Fibroblast of the aortic adventitia (primary cell): ENCODE data around the gene KIF5C. TPM values are rescaled to one million over a fixed set of nuclear protein-coding genes. Genes with fewer than 3 reads are reported as not detected.
A peak's percentile ranks its signal among the peaks of the same experiment; 100 is the strongest.

Experiments
- DNase-seq: peaks from one replicate; pipeline ENCODE4 v3.0.0-alpha.2; 2010; ENCODE audit warnings: low read depth
- H3K4me3 ChIP-seq: 2 replicates; pipeline ENCODE4 v1.5.1; 2011; ENCODE audit warnings: low read depth, mild to moderate bottlenecking, control low read depth, low read length, moderate library complexity
- total RNA-seq: library from RNA; depleted of rRNA; stranded (reverse); fragments of >200 nt; gene quantifications from 2 replicates; pipeline ENCODE4 v1.2.3, GENCODE V29; 2012; ENCODE audit warnings: low replicate concordance
- TF ChIP-seq, protein P1 (sequence below): IDR thresholded peaks from 2 replicates; pipeline ENCODE4 v1.5.1; 2011; ENCODE audit warnings: mild to moderate bottlenecking, low read length, control low read depth, inconsistent platforms; ENCODE audit not compliant: insufficient read depth

The KIF5C gene
- total RNA-seq, 1 donor = 0.09 TPM

GRCh38 chr2:148920559-148920958 is 45.5 kb downstream of the KIF5C start:
- no peak overlapping the region for H3K4me3 ChIP-seq
- TF ChIP-seq, protein P1, sequence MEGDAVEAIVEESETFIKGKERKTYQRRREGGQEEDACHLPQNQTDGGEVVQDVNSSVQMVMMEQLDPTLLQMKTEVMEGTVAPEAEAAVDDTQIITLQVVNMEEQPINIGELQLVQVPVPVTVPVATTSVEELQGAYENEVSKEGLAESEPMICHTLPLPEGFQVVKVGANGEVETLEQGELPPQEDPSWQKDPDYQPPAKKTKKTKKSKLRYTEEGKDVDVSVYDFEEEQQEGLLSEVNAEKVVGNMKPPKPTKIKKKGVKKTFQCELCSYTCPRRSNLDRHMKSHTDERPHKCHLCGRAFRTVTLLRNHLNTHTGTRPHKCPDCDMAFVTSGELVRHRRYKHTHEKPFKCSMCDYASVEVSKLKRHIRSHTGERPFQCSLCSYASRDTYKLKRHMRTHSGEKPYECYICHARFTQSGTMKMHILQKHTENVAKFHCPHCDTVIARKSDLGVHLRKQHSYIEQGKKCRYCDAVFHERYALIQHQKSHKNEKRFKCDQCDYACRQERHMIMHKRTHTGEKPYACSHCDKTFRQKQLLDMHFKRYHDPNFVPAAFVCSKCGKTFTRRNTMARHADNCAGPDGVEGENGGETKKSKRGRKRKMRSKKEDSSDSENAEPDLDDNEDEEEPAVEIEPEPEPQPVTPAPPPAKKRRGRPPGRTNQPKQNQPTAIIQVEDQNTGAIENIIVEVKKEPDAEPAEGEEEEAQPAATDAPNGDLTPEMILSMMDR = no peak
- no peak for DNase-seq

- H3K4me3 ChIP-seq = no peak overlapping the region
- no peak for DNase-seq
- TF ChIP-seq, protein P1 = no peak
Measured at GRCh38 chr2:148922062-148922461, 47.0 kb downstream of the KIF5C start.

GRCh38 chr2:148922776-148923475 is 47.9 kb downstream of the KIF5C start:
- TF ChIP-seq, protein P1 = no peak
- H3K4me3 ChIP-seq = no peak overlapping the region
- no peak for DNase-seq

GRCh38 chr2:148924514-148925178 is 49.6 kb downstream of the KIF5C start:
- no peak for DNase-seq
- TF ChIP-seq, protein P1 = no peak
- no peak overlapping the region for H3K4me3 ChIP-seq

GRCh38 chr2:148926291-148926961 is 51.4 kb downstream of the KIF5C start:
- no peak overlapping the region for H3K4me3 ChIP-seq
- TF ChIP-seq, protein P1 = peak; percentile 52
- peak; percentile 19 for DNase-seq

DNA sequence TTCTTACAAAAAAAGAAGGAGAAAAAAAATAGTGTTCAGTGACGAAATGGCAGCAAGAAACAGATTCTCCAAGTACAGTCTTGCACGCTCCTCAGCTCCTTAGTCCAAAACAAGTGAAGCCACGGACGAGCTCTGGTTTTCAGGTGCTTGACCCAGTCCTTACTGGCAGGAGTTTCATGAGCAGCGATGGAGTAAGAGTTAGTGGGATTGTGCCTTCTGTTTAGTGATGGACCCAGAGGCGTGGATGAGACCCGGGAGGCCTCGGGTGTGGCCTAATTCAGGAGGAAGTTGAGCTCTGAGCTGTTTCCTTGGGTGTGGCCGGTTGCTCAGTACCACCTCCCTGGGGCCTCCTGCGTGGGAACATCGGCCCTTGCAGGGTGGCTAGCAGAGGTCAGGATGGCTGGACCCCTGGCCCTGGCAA is 52.0 kb downstream of the KIF5C start:
- no peak overlapping the region for H3K4me3 ChIP-seq
- TF ChIP-seq, protein P1 = no peak
- DNase-seq = no peak
